K562 (cell line): Measurements from ENCODE around the gene CTSZ. TPM values are rescaled to one million over a fixed set of nuclear protein-coding genes. Genes with fewer than 3 reads are reported as not detected.

Experiments
- DPF2 ChIP-seq: fragments of 450-650 bp; IDR thresholded peaks from 2 replicates; pipeline ENCODE4 v1.6.1; 2016
- EGR1 ChIP-seq: fragments of 450-650 bp; conservative IDR thresholded peaks from 2 replicates; pipeline ENCODE4 v1.6.1; 2017; ENCODE audit warnings: mild to moderate bottlenecking
- MAFF ChIP-seq: IDR thresholded peaks from 2 replicates; pipeline ENCODE4 v1.6.1; 2012; ENCODE audit warnings: low read length, improper control_type of control experiment
- NCOR1 ChIP-seq: fragments of 450-650 bp; IDR thresholded peaks from 2 replicates; pipeline ENCODE4 v1.6.1; 2016; ENCODE audit warnings: mild to moderate bottlenecking, moderate library complexity
- NFE2L1 ChIP-seq: fragments of 450-650 bp; IDR thresholded peaks from 2 replicates; pipeline ENCODE4 v1.6.1; 2016; ENCODE audit warnings: missing genetic modification characterization, low read depth, mild to moderate bottlenecking, missing compliant biosample characterization, moderate library complexity, borderline replicate concordance
- PHTF2 ChIP-seq: fragments of 250-450 bp; sonication (Bioruptor Pico); IDR thresholded peaks from 2 replicates; pipeline ENCODE4 v1.5.0; 2021; ENCODE audit warnings: mild to moderate bottlenecking
- POLR3A ChIP-seq: IDR thresholded peaks from 2 replicates; pipeline ENCODE4 v1.6.1; 2011; ENCODE audit warnings: borderline replicate concordance, mild to moderate bottlenecking, moderate library complexity; ENCODE audit not compliant: insufficient read length, insufficient read depth; ENCODE audit errors: extremely low read depth
- RCOR1 ChIP-seq, 2 experiments: IDR thresholded peaks; 2 replicates each; pipeline ENCODE4 v1.6.1; 2012; ENCODE audit warnings: low read depth in 2 of 2, low read length in 2 of 2, borderline replicate concordance in 1 of 2, improper control_type of control experiment in 1 of 2
- SRF ChIP-seq, 2 experiments: fragments of 250-450, 450-650 bp in 1 of 2; sonication (Bioruptor Pico) in 1 of 2; sonication (generic) in 1 of 2; formaldehyde crosslinking; IDR thresholded peaks; 2 replicates each; pipeline versions ENCODE4 v1.5.0 to v1.5.1; 2020 to 2022; ENCODE audit warnings: mild to moderate bottlenecking in 1 of 2, missing genetic modification reagents in 1 of 2
- TAL1 ChIP-seq: fragments of 450-650 bp; IDR thresholded peaks from 2 replicates; pipeline ENCODE4 v1.6.1; 2016; ENCODE audit warnings: mild to moderate bottlenecking
- TEAD2 ChIP-seq: fragments of 450-650 bp; IDR thresholded peaks from 2 replicates; pipeline ENCODE4 v1.6.1; 2016; ENCODE audit warnings: missing genetic modification characterization, control low read depth, missing compliant biosample characterization
- ZBTB1 ChIP-seq: sonication (generic); formaldehyde crosslinking; IDR thresholded peaks from 2 replicates; pipeline ENCODE4 v1.8.1; 2023; ENCODE audit warnings: missing genetic modification reagents, low read depth, mild to moderate bottlenecking, borderline replicate concordance
- ZFP1 ChIP-seq: fragments of 450-650 bp; formaldehyde crosslinking; IDR thresholded peaks from 2 replicates; pipeline ENCODE4 v1.4.0; 2020; ENCODE audit warnings: mild to moderate bottlenecking, mixed read lengths
- ZFP36 ChIP-seq: fragments of 150-350 bp; IDR thresholded peaks from 2 replicates; pipeline ENCODE4 v1.6.1; 2018; ENCODE audit warnings: low read length, low read depth; ENCODE audit not compliant: partially characterized antibody
- ZKSCAN8 ChIP-seq: fragments of 200-800 bp; sonication (Bioruptor generic); IDR thresholded peaks from 2 replicates; pipeline ENCODE4 v1.6.1; 2016; ENCODE audit warnings: missing genetic modification characterization, missing compliant biosample characterization
- ZNF253 ChIP-seq: fragments of 250-450 bp; sonication (Bioruptor Pico); conservative IDR thresholded peaks from 2 replicates; pipeline ENCODE4 v1.6.1; 2021; ENCODE audit warnings: mild to moderate bottlenecking
- ZNF263 ChIP-seq: sonication (generic); formaldehyde crosslinking; IDR thresholded peaks from 2 replicates; pipeline ENCODE4 v1.8.0; 2022; ENCODE audit warnings: mild to moderate bottlenecking, missing genetic modification reagents, borderline replicate concordance
- ZNF408 ChIP-seq: fragments of 250-450 bp; sonication (Bioruptor Pico); IDR thresholded peaks from 2 replicates; pipeline ENCODE4 v1.4.0; 2020; ENCODE audit warnings: low read depth, mild to moderate bottlenecking, moderate library complexity
- ZNF57 ChIP-seq: fragments of 450-650 bp; formaldehyde crosslinking; IDR thresholded peaks from 2 replicates; pipeline ENCODE4 v1.4.0; 2020; ENCODE audit warnings: mild to moderate bottlenecking, moderate library complexity
- polyA plus RNA-seq, 8 experiments: library from polyadenylated mRNA; depleted of rRNA in 4 of 8; stranded (reverse) in 5 of 8; unstranded in 3 of 8; fragments of >200 nt; fragmentation: Nextera tagmentation in 2 of 8; fragmentation: Illumina TruSeq in 1 of 8; extraction: Ambion mirVana in 2 of 8; extraction: Trizol in 1 of 8; gene quantifications; 2 replicates each; pipeline versions ENCODE4 v1.2.1 to v1.2.3, GENCODE V29; 2011 to 2014; ENCODE audit warnings: inconsistent platforms in 1 of 8, missing spikeins in 1 of 8
- total RNA-seq, 7 experiments: library from RNA; depleted of rRNA in 6 of 7; stranded (reverse); fragments of >200 nt in 6 of 7; fragmentation: Illumina TruSeq in 2 of 7; extraction: Trizol in 2 of 7; gene quantifications; 2 replicates each; pipeline versions ENCODE4 v1.2.1 to v1.2.3, GENCODE V29; 2011 to 2021; ENCODE audit warnings: low replicate concordance in 1 of 7
- TF ChIP-seq, protein P1 (sequence below): fragments of 250-450 bp; sonication (Bioruptor Pico); IDR thresholded peaks from 2 replicates; pipeline ENCODE4 v1.5.0; 2021; ENCODE audit warnings: mild to moderate bottlenecking, borderline replicate concordance
- TF ChIP-seq, protein P2 (sequence below): IDR thresholded peaks from 2 replicates; pipeline ENCODE4 v1.6.1; 2012; ENCODE audit warnings: low read depth, low read length, improper control_type of control experiment, borderline replicate concordance
- TF ChIP-seq, protein P3 (sequence below), 2 experiments: IDR thresholded peaks in 1 of 2; conservative IDR thresholded peaks in 1 of 2; 2 replicates each; pipeline ENCODE4 v1.6.1; 2016; ENCODE audit warnings: low read depth in 2 of 2, mild to moderate bottlenecking in 1 of 2, missing compliant biosample characterization in 1 of 2, missing genetic modification characterization in 1 of 2, moderate library complexity in 1 of 2

Gene CTSZ
- total and polyA plus RNA-seq, 9 of the 15 experiments (the other 6 are each of a cell fraction or from before 2014, with no cell fraction given), result 1.6 to 143 (median 82.8) TPM

DNA sequence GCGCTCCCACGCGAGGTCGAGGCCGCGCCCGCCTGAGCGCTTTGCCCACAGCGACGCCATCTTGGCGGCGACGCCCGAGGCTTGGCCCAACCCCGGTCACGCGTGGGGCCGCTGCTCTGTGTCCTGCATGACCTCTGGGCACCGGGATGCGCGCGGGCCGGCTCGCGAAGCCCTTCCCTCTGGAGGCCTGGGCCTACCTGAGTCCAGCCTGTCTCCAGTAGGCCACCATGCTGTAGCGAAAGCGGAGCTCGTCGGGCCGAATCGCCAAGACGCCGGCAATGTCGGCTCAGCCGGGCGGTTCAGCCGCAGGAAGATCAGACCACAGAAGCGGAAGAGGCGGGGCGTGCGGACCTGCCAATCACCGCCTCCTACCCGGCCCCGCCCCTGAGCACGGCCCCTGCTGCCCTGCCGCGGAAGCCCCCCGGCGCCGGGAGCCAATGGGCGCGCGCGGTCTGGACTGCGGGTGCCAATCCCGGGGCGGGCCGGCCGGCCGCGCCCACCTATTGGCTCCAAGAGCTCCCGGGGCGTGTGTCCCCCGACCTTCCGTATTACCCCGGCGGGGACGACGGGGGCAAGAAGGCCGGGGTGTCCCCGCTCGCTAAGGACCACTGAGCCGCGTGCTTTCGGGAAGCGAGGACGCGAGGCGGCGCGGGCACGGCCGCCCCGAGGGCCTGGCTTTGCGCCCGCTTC is 25.1 kb upstream of the CTSZ start, which contains the start of gene ATP5F1E (continued):
- no peak for TF ChIP-seq NFE2L1 (tag)
- TF ChIP-seq, protein P1, sequence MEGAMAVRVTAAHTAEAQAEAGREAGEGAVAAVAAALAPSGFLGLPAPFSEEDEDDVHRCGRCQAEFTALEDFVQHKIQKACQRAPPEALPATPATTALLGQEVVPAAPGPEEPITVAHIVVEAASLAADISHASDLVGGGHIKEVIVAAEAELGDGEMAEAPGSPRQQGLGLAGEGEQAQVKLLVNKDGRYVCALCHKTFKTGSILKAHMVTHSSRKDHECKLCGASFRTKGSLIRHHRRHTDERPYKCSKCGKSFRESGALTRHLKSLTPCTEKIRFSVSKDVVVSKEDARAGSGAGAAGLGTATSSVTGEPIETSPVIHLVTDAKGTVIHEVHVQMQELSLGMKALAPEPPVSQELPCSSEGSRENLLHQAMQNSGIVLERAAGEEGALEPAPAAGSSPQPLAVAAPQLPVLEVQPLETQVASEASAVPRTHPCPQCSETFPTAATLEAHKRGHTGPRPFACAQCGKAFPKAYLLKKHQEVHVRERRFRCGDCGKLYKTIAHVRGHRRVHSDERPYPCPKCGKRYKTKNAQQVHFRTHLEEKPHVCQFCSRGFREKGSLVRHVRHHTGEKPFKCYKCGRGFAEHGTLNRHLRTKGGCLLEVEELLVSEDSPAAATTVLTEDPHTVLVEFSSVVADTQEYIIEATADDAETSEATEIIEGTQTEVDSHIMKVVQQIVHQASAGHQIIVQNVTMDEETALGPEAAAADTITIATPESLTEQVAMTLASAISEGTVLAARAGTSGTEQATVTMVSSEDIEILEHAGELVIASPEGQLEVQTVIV (CRISPR knock-in tag), result no peak
- TF ChIP-seq SRF (CRISPR knock-in tag; IDR thresholded peaks at IDR 0.05), result no peak; a peak in 1 of 4 replicates
- TF ChIP-seq, protein P2, sequence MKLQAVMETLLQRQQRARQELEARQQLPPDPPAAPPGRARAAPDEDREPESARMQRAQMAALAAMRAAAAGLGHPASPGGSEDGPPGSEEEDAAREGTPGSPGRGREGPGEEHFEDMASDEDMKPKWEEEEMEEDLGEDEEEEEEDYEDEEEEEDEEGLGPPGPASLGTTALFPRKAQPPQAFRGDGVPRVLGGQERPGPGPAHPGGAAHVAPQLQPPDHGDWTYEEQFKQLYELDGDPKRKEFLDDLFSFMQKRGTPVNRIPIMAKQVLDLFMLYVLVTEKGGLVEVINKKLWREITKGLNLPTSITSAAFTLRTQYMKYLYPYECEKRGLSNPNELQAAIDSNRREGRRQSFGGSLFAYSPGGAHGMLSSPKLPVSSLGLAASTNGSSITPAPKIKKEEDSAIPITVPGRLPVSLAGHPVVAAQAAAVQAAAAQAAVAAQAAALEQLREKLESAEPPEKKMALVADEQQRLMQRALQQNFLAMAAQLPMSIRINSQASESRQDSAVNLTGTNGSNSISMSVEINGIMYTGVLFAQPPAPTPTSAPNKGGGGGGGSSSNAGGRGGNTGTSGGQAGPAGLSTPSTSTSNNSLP, result no peak
- TF ChIP-seq DPF2, result no peak
- TF ChIP-seq ZNF408, result no peak
- no peak for TF ChIP-seq ZNF263 (CRISPR knock-in tag)
- no peak for TF ChIP-seq ZNF253 (CRISPR knock-in tag)
- TF ChIP-seq ZKSCAN8 (CRISPR knock-in tag), result peak; percentile 47; the same call in 1 of the 2 replicates
- TF ChIP-seq EGR1, result peak; percentile 53
- TF ChIP-seq MAFF, result no peak
- TF ChIP-seq TAL1, result no peak
- peak; percentile 77; the same call in 1 of the 2 replicates for TF ChIP-seq PHTF2 (CRISPR knock-in tag)
- TF ChIP-seq ZNF57 (CRISPR knock-in tag), result peak; percentile 87
- no peak for TF ChIP-seq ZBTB1
- TF ChIP-seq ZFP36, result no peak
- 0 out of 2 replicates have a peak, but pooled peaks have one; percentile 62 for TF ChIP-seq TEAD2 (tag)
- no peak for TF ChIP-seq POLR3A
- TF ChIP-seq NCOR1, result no peak
- TF ChIP-seq ZFP1 (CRISPR knock-in tag), result no peak; the same call in 1 of the 2 replicates
- TF ChIP-seq, protein P3, sequence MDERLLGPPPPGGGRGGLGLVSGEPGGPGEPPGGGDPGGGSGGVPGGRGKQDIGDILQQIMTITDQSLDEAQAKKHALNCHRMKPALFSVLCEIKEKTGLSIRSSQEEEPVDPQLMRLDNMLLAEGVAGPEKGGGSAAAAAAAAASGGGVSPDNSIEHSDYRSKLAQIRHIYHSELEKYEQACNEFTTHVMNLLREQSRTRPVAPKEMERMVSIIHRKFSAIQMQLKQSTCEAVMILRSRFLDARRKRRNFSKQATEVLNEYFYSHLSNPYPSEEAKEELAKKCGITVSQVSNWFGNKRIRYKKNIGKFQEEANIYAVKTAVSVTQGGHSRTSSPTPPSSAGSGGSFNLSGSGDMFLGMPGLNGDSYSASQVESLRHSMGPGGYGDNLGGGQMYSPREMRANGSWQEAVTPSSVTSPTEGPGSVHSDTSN (CRISPR knock-in tag; IDR thresholded peaks at IDR 0.05; ENCODE audit: low read depth), result peak; percentile 81
- TF ChIP-seq, protein P3 (tag; conservative IDR thresholded peaks at IDR 0.05; ENCODE audit: low read depth), result peak; percentile 77
- TF ChIP-seq RCOR1 (IDR thresholded peaks at IDR 0.05; ENCODE audit: borderline replicate concordance in 1 of 2, low read depth in 2 of 2, low read length in 2 of 2), result no peak
